WTC11 (cell line): ENCODE results near the gene GDF11.

Source experiments
- E2F1 ChIP-seq: sonication (generic); formaldehyde crosslinking; IDR thresholded peaks from 2 replicates; pipeline ENCODE4 v1.8.0; 2022; ENCODE audit warnings: mild to moderate bottlenecking, missing genetic modification reagents
- ELF4 ChIP-seq: sonication (generic); formaldehyde crosslinking; IDR thresholded peaks from 2 replicates; pipeline ENCODE4 v1.8.1; 2022; ENCODE audit warnings: low read depth, mild to moderate bottlenecking, moderate library complexity, missing genetic modification reagents
- NFATC4 ChIP-seq: fragments of 250-450 bp; sonication (Bioruptor Pico); IDR thresholded peaks from 2 replicates; pipeline ENCODE4 v1.9.0; 2021; ENCODE audit warnings: mild to moderate bottlenecking
- NFYB ChIP-seq: sonication (generic); formaldehyde crosslinking; conservative IDR thresholded peaks from 2 replicates; pipeline ENCODE4 v1.8.0; 2022; ENCODE audit warnings: low read depth, missing genetic modification reagents
- NR3C1 ChIP-seq: sonication (generic); formaldehyde crosslinking; conservative IDR thresholded peaks from 2 replicates; pipeline ENCODE4 v1.8.1; 2023; ENCODE audit warnings: low read depth, mild to moderate bottlenecking, missing genetic modification reagents
- ZNF263 ChIP-seq: sonication (generic); formaldehyde crosslinking; IDR thresholded peaks from 2 replicates; pipeline ENCODE4 v1.8.1; 2022; ENCODE audit warnings: low read depth, mild to moderate bottlenecking, moderate library complexity, missing genetic modification reagents
- TF ChIP-seq, protein P1 (sequence below): fragments of 200-600 bp; IDR thresholded peaks from 2 replicates; pipeline ENCODE4 v1.8.0; 2022; ENCODE audit warnings: antibody characterized with exemption
- TF ChIP-seq, protein P2 (sequence below): sonication (generic); formaldehyde crosslinking; conservative IDR thresholded peaks from 2 replicates; pipeline ENCODE4 v1.8.1; 2023; ENCODE audit warnings: mild to moderate bottlenecking, low read depth, missing genetic modification reagents, moderate library complexity
- TF ChIP-seq, protein P3 (sequence below): sonication (generic); formaldehyde crosslinking; IDR thresholded peaks from 2 replicates; pipeline ENCODE4 v1.8.0; 2022; ENCODE audit warnings: missing genetic modification reagents

DNA sequence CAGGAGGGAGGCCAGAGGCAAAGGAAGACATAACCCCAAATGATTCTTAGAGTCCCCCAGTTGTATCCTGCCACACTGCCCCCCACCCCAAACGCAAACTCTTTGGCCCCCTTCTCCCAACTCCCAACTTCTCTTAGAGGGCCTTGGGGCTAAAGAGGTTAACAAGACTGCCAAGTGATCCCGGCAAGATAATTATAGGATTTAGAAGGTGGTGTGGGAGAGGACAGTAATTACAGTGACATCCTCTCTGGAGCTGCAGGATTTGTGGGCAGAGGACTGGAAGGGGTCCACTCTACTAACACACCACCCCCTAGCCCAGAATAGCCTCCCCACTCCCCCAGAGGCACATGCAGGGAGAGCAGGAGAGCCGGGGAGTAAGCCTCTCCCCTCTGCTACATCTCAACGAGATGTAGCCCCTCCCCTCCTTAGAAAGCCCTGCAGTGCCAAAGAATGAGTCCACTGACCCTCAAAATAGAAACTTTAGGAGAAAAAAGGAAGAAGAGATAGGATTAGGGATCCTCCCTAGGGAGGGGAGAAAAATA is 5.3 kb upstream of the GDF11 start:
- TF ChIP-seq, protein P1, sequence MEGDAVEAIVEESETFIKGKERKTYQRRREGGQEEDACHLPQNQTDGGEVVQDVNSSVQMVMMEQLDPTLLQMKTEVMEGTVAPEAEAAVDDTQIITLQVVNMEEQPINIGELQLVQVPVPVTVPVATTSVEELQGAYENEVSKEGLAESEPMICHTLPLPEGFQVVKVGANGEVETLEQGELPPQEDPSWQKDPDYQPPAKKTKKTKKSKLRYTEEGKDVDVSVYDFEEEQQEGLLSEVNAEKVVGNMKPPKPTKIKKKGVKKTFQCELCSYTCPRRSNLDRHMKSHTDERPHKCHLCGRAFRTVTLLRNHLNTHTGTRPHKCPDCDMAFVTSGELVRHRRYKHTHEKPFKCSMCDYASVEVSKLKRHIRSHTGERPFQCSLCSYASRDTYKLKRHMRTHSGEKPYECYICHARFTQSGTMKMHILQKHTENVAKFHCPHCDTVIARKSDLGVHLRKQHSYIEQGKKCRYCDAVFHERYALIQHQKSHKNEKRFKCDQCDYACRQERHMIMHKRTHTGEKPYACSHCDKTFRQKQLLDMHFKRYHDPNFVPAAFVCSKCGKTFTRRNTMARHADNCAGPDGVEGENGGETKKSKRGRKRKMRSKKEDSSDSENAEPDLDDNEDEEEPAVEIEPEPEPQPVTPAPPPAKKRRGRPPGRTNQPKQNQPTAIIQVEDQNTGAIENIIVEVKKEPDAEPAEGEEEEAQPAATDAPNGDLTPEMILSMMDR, result no peak
- TF ChIP-seq E2F1, result no peak
- no peak for TF ChIP-seq ZNF263 (CRISPR knock-in tag)
- TF ChIP-seq, protein P2, sequence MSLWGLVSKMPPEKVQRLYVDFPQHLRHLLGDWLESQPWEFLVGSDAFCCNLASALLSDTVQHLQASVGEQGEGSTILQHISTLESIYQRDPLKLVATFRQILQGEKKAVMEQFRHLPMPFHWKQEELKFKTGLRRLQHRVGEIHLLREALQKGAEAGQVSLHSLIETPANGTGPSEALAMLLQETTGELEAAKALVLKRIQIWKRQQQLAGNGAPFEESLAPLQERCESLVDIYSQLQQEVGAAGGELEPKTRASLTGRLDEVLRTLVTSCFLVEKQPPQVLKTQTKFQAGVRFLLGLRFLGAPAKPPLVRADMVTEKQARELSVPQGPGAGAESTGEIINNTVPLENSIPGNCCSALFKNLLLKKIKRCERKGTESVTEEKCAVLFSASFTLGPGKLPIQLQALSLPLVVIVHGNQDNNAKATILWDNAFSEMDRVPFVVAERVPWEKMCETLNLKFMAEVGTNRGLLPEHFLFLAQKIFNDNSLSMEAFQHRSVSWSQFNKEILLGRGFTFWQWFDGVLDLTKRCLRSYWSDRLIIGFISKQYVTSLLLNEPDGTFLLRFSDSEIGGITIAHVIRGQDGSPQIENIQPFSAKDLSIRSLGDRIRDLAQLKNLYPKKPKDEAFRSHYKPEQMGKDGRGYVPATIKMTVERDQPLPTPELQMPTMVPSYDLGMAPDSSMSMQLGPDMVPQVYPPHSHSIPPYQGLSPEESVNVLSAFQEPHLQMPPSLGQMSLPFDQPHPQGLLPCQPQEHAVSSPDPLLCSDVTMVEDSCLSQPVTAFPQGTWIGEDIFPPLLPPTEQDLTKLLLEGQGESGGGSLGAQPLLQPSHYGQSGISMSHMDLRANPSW (CRISPR knock-in tag), result no peak
- TF ChIP-seq ELF4, result no peak
- TF ChIP-seq NR3C1 (CRISPR knock-in tag), result no peak
- no peak for TF ChIP-seq NFATC4
- TF ChIP-seq NFYB (CRISPR knock-in tag), result no peak
- TF ChIP-seq, protein P3, sequence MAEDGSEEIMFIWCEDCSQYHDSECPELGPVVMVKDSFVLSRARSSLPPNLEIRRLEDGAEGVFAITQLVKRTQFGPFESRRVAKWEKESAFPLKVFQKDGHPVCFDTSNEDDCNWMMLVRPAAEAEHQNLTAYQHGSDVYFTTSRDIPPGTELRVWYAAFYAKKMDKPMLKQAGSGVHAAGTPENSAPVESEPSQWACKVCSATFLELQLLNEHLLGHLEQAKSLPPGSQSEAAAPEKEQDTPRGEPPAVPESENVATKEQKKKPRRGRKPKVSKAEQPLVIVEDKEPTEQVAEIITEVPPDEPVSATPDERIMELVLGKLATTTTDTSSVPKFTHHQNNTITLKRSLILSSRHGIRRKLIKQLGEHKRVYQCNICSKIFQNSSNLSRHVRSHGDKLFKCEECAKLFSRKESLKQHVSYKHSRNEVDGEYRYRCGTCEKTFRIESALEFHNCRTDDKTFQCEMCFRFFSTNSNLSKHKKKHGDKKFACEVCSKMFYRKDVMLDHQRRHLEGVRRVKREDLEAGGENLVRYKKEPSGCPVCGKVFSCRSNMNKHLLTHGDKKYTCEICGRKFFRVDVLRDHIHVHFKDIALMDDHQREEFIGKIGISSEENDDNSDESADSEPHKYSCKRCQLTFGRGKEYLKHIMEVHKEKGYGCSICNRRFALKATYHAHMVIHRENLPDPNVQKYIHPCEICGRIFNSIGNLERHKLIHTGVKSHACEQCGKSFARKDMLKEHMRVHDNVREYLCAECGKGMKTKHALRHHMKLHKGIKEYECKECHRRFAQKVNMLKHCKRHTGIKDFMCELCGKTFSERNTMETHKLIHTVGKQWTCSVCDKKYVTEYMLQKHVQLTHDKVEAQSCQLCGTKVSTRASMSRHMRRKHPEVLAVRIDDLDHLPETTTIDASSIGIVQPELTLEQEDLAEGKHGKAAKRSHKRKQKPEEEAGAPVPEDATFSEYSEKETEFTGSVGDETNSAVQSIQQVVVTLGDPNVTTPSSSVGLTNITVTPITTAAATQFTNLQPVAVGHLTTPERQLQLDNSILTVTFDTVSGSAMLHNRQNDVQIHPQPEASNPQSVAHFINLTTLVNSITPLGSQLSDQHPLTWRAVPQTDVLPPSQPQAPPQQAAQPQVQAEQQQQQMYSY (CRISPR knock-in tag), result no peak
